GM12878 (cell line): ENCODE measurements around the gene CSRP3. TPM values are rescaled to one million over a fixed set of nuclear protein-coding genes. Genes with fewer than 3 reads are reported as not detected.

ENCODE experiments used
- ATAC-seq: fragments of 200-7000 bp; cut with Tn5 transposase; 3 replicates; pipeline ENCODE4 v1.9.1; 2020; ENCODE audit warnings: mild to moderate bottlenecking, moderate library complexity
- BruUV-seq: library from RNA; stranded (reverse); fragments of 400-500 nt; replicated peaks from 2 replicates; lab custom pipeline; 2021; lab: Mats Ljungman, UMichigan
- CTCF ChIA-PET: fragments of 300-600 bp; sonication (Branson Sonifier 250); formaldehyde crosslinking; extraction: SDS; loops from one replicate; lab custom pipeline; 2021; ENCODE audit warnings: inconsistent platforms; lab: Yijun Ruan, JAX
- POLR2A ChIA-PET: fragments of 350-600 bp; formaldehyde crosslinking; extraction: SDS; loops from one replicate; lab custom pipeline; 2021; ENCODE audit warnings: inconsistent platforms; lab: Charles Lee
- RAD21 ChIA-PET: fragments of 300-600 bp; sonication (Branson Sonifier 250); formaldehyde crosslinking; loops from one replicate; lab custom pipeline; 2023; ENCODE audit warnings: antibody characterized with exemption; ENCODE audit not compliant: unreplicated experiment; lab: Charles Lee
- SMC1A ChIA-PET: fragments of 300-600 bp; sonication (Branson Sonifier 250); formaldehyde crosslinking; loops from one replicate; lab custom pipeline; 2023; ENCODE audit not compliant: unreplicated experiment, uncharacterized antibody; lab: Charles Lee
- DNase-seq: peaks from one replicate; pipeline ENCODE4 v3.0.0-alpha.2; 2011; ENCODE audit warnings: low read depth, low spot score
- FAIRE-seq: peaks from 3 replicates; lab custom pipeline; 2011; peaks lifted over from hg19 to GRCh38; lab: Jason Lieb, UNC
- H2AFZ ChIP-seq: 2 replicates; pipeline ENCODE4 v1.6.0; 2011; ENCODE audit warnings: low read depth, low read length, control low read depth; ENCODE audit not compliant: control insufficient read depth
- H3K27ac ChIP-seq: 2 replicates; pipeline ENCODE4 v1.5.1; 2011; ENCODE audit warnings: control low read depth; ENCODE audit not compliant: control insufficient read depth, insufficient read depth
- H3K27me3 ChIP-seq, 2 experiments: replicated peaks in 1 of 2; 2 replicates each; pipeline versions ENCODE4 v1.6.0 to v1.6.1; 2011; ENCODE audit warnings: low read length in 1 of 2; ENCODE audit not compliant: control insufficient read depth in 2 of 2, insufficient read depth in 2 of 2
- H3K36me3 ChIP-seq, 2 experiments: 2 replicates each; pipeline ENCODE4 v1.5.1; 2011; ENCODE audit warnings: low read length in 1 of 2; ENCODE audit not compliant: control insufficient read depth in 2 of 2, insufficient read depth in 2 of 2
- H3K4me1 ChIP-seq: 2 replicates; pipeline ENCODE4 v1.6.1; 2011; ENCODE audit warnings: mild to moderate bottlenecking, low read length, moderate library complexity, mixed read lengths; ENCODE audit not compliant: control insufficient read depth, insufficient read depth
- H3K4me2 ChIP-seq: 2 replicates; pipeline ENCODE4 v1.6.0; 2011; ENCODE audit warnings: control low read depth; ENCODE audit not compliant: control insufficient read depth, insufficient read depth
- H3K4me3 ChIP-seq: fragments of 200-600 bp; sonication (generic); 2 replicates; pipeline ENCODE4 v1.5.1; 2016
- H3K79me2 ChIP-seq: 2 replicates; pipeline ENCODE4 v1.6.0; 2011; ENCODE audit warnings: low read length; ENCODE audit not compliant: control insufficient read depth, insufficient read depth
- H3K9ac ChIP-seq: 2 replicates; pipeline ENCODE4 v1.8.0; 2011; ENCODE audit warnings: low read length, control low read depth, mixed read lengths; ENCODE audit not compliant: control insufficient read depth, insufficient read depth
- H3K9me3 ChIP-seq: replicated peaks from 3 replicates; pipeline ENCODE4 v1.5.1; 2011; ENCODE audit warnings: mild to moderate bottlenecking, low read length; ENCODE audit not compliant: control insufficient read depth, insufficient read depth
- H4K20me1 ChIP-seq: 2 replicates; pipeline ENCODE4 v1.6.0; 2011; ENCODE audit not compliant: control insufficient read depth, insufficient read depth
- ASH2L ChIP-seq: fragments of 300-600, 200-600 bp; sonication (generic); IDR thresholded peaks from 2 replicates; pipeline ENCODE4 v1.6.1; 2017; ENCODE audit warnings: low read depth, mild to moderate bottlenecking, borderline replicate concordance
- EGR1 ChIP-seq, 2 experiments: IDR thresholded peaks; 1 replicate in 1 of 2; 2 replicates in 1 of 2; pipeline ENCODE4 v1.6.1; 2011 to 2012; ENCODE audit warnings: low read depth in 2 of 2, low read length in 2 of 2, borderline replicate concordance in 1 of 2, mild to moderate bottlenecking in 1 of 2, moderate library complexity in 1 of 2
- IRF4 ChIP-seq: IDR thresholded peaks from 2 replicates; pipeline ENCODE4 v1.6.1; 2011; ENCODE audit warnings: low read depth, low read length
- RCOR1 ChIP-seq: conservative IDR thresholded peaks from 2 replicates; pipeline ENCODE4 v1.6.1; 2012; ENCODE audit warnings: low read depth, low read length, improper control_type of control experiment
- SREBF1 ChIP-seq: IDR thresholded peaks from 2 replicates; pipeline ENCODE4 v1.6.1; 2012; ENCODE audit warnings: mild to moderate bottlenecking, low read length
- STAT1 ChIP-seq: fragments of 450-650 bp; conservative IDR thresholded peaks from 2 replicates; pipeline ENCODE4 v1.6.1; 2014; ENCODE audit warnings: antibody characterized with exemption, mild to moderate bottlenecking
- ZNF207 ChIP-seq: fragments of 450-650 bp; IDR thresholded peaks from 2 replicates; pipeline ENCODE4 v1.6.1; 2014; ENCODE audit warnings: antibody characterized with exemption, mild to moderate bottlenecking, borderline replicate concordance
- ZNF384 ChIP-seq: IDR thresholded peaks from 2 replicates; pipeline ENCODE4 v1.6.1; 2012; ENCODE audit warnings: low read depth, mild to moderate bottlenecking, low read length, improper control_type of control experiment, borderline replicate concordance
- WGBS: methylation state at CpG from one replicate; pipeline ENCODE4 v1.1.6; 2016; ENCODE audit warnings: low lambda C conversion rate; ENCODE audit not compliant: insufficient replicate concordance, insufficient coverage; ENCODE audit errors: missing lambda C conversion rate; 5-methylcytosine and 5-hydroxymethylcytosine counted together
- in situ Hi-C: fragments of 300-500 bp; cut with MboI; formaldehyde crosslinking; loops from 9 replicates; pipeline ENCODE4 v1.14.3; 2018; ENCODE audit warnings: mixed read lengths
- intact Hi-C: fragments of 100-400 bp; cut with micrococcal nuclease; formaldehyde crosslinking; loops from one replicate; pipeline ENCODE4 v1.14.2; 2022; ENCODE audit not compliant: unreplicated experiment
- polyA plus RNA-seq, 11 experiments: library from polyadenylated mRNA; depleted of rRNA in 4 of 11; unstranded in 6 of 11; stranded (reverse) in 5 of 11; fragments of >200 nt; fragmentation: Nextera tagmentation in 4 of 11; fragmentation: Illumina TruSeq in 1 of 11; extraction: Ambion mirVana in 4 of 11; extraction: Trizol in 1 of 11; gene quantifications; 1 replicate in 1 of 11; 2 replicates in 10 of 11; pipeline versions ENCODE4 v1.2.1 to v1.2.3, GENCODE V29; 2011 to 2016; ENCODE audit warnings: inconsistent platforms in 2 of 11, missing spikeins in 2 of 11, low read depth in 1 of 11
- total RNA-seq, 4 experiments: library from RNA; depleted of rRNA in 3 of 4; stranded (reverse); fragments of >200 nt in 3 of 4; fragmentation: Illumina TruSeq in 1 of 4; extraction: Trizol in 1 of 4; gene quantifications; 2 replicates each; pipeline versions ENCODE4 v1.2.1 to v1.2.3, GENCODE V29; 2013 to 2021
- TF ChIP-seq, protein P1 (sequence below): fragments of 450-650 bp; IDR thresholded peaks from 2 replicates; pipeline ENCODE4 v1.6.1; 2016; ENCODE audit warnings: mild to moderate bottlenecking

CSRP3 gene
- total and polyA plus RNA-seq, 10 of the 15 experiments (the other 5 are each of a cell fraction or from before 2014, with no cell fraction given), result not detected

DNA sequence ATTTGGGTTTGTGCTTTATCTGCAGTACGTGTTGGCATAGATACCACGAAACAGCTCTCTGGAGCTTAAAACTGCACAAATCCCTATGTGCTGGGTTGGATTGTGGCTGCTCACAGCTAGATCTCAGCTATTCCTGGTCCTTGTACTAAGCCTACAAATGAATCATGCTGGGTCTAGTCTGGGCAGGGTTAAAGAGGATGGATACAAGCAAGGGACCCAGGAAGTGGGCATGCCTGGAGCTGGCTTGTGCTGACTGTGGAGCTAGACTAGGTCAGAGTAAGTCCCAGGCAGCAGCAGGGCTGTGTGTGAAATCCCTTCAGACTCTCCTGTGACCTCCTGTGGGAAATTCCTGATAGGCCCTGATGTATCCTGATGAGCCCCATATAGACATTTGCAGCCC is 42.8 kb upstream of the CSRP3 start:
- Histone ChIP-seq H4K20me1 (no peaks in the 10 kb centered on the region), H2AFZ (no peak overlapping the region), H3K27me3 (no peaks in the 10 kb centered on the region), H3K9me3 (no peaks in the 10 kb centered on the region), H3K4me1 (peaks cover 16% of the 10 kb centered on the region), H3K4me2 (no peak overlapping the region), H3K4me3 (no peak overlapping the region), H3K9ac (no peak overlapping the region), H3K27ac (no peak overlapping the region), H3K79me2 (peaks cover 10% of the 10 kb centered on the region), H3K36me3 (no peaks in the 10 kb centered on the region)
- ATAC-seq (no peak), DNase-seq (no peak), FAIRE-seq (no peak)
- RAD21 ChIA-PET, result interaction anchor here (1.1 to 1.3 kb wide), 2 partner anchors 9 to 167 kb away, joined by 3 to 4 read pairs; no protein-coding TSS in a partner anchor
- BruUV-seq, result no TSS peak
- POLR2A ChIA-PET, result no interaction called here
- intact Hi-C loops, result loop anchor here (5.0 kb wide), 1 partner anchor 167 kb away; no protein-coding TSS in a partner anchor
- TF ChIP-seq, protein P1, sequence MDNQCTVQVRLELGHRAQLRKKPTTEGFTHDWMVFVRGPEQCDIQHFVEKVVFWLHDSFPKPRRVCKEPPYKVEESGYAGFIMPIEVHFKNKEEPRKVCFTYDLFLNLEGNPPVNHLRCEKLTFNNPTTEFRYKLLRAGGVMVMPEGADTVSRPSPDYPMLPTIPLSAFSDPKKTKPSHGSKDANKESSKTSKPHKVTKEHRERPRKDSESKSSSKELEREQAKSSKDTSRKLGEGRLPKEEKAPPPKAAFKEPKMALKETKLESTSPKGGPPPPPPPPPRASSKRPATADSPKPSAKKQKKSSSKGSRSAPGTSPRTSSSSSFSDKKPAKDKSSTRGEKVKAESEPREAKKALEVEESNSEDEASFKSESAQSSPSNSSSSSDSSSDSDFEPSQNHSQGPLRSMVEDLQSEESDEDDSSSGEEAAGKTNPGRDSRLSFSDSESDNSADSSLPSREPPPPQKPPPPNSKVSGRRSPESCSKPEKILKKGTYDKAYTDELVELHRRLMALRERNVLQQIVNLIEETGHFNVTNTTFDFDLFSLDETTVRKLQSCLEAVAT, result no peak
- no peak for TF ChIP-seq STAT1
- no peak for TF ChIP-seq ASH2L
- no peak for TF ChIP-seq RCOR1
- no peak for TF ChIP-seq EGR1 (IDR thresholded peaks at IDR 0.05; ENCODE audit: borderline replicate concordance in 1 of 2, low read depth in 2 of 2, low read length in 2 of 2)
- no peak for TF ChIP-seq ZNF384
- TF ChIP-seq IRF4, result no peak
- no peak for TF ChIP-seq SREBF1
- no peak for TF ChIP-seq ZNF207
- CTCF ChIA-PET, result interaction anchor here (1.1 to 1.2 kb wide), 3 partner anchors 14 to 308 kb away, joined by 3 to 5 read pairs (median 3); no protein-coding TSS in a partner anchor
- 96% methylated on average over 2 of the region's 2 CpGs for WGBS
- in situ Hi-C loops, result no loop called here
- SMC1A ChIA-PET, result interaction anchor here (0.8 to 0.9 kb wide), 2 partner anchors 68 to 167 kb away, joined by 3 read pairs; no protein-coding TSS in a partner anchor
